ENCODE measurements around the gene LGALS9. TPM values are rescaled to one million over a fixed set of nuclear protein-coding genes. Genes with fewer than 3 reads are reported as not detected.
A peak's percentile ranks its signal among the peaks of the same experiment; 100 is the strongest.

Gene LGALS9
- total RNA-seq = 38.4 and 39.7 TPM in 2 replicates

- intact Hi-C loops (cut with micrococcal nuclease) = loop anchor here (1.0 kb wide), 1 partner anchor 15 kb away; no protein-coding TSS in a partner anchor
- H3K27me3 Mint-ChIP-seq (ENCODE audit: insufficient read depth) = no peaks in the 10 kb centered on the region
- peaks cover 29% of the 10 kb centered on the region for H3K36me3 Mint-ChIP-seq (ENCODE audit: low read depth)
- H3K4me1 Mint-ChIP-seq (ENCODE audit: low read depth) = peaks cover 54% of the 10 kb centered on the region
- peak within 1 kb of the TSS; percentile 91 for H3K27ac Mint-ChIP-seq
- H3K9me3 Mint-ChIP-seq = no peaks in the 10 kb centered on the region
- H3K4me3 Mint-ChIP-seq = peak within 1 kb of the TSS; percentile 89
- peak; percentile 37 for DNase-seq (ENCODE audit: low spot score)
These were observed at the start of gene LGALS9 for GRCh38 chr17:27630607-27631410. LGALS9 (plus strand) TSS chr17:27631188; CDS start chr17:27631266, 78 bp downstream.

- H3K9me3 Mint-ChIP-seq = no peaks in the 10 kb centered on the region
- H3K27ac Mint-ChIP-seq = no peak overlapping the region
- peaks cover 27% of the 10 kb centered on the region for H3K36me3 Mint-ChIP-seq (ENCODE audit: low read depth)
- H3K4me3 Mint-ChIP-seq = no peak overlapping the region
- intact Hi-C loops (cut with micrococcal nuclease) = no loop called here
- DNase-seq (ENCODE audit: low spot score) = no peak
- H3K27me3 Mint-ChIP-seq (ENCODE audit: insufficient read depth) = no peaks in the 10 kb centered on the region
- H3K4me1 Mint-ChIP-seq (ENCODE audit: low read depth) = peaks cover 41% of the 10 kb centered on the region
These were observed 48.3 kb upstream of the LGALS9 start for GRCh38 chr17:27582696-27583095.

- H3K4me1 Mint-ChIP-seq (ENCODE audit: low read depth) = peaks cover 15% of the 10 kb centered on the region
These were observed 45.8 kb upstream of the LGALS9 start for GRCh38 chr17:27585153-27585681.

GRCh38 chr17:27585792-27586191 is 45.2 kb upstream of the LGALS9 start:
- H3K4me3 Mint-ChIP-seq = no peak overlapping the region
- peaks cover 39% of the 10 kb centered on the region for H3K36me3 Mint-ChIP-seq (ENCODE audit: low read depth)
- H3K27ac Mint-ChIP-seq = no peak overlapping the region
- peaks cover 10% of the 10 kb centered on the region for H3K4me1 Mint-ChIP-seq (ENCODE audit: low read depth)
- H3K9me3 Mint-ChIP-seq = no peaks in the 10 kb centered on the region
- H3K27me3 Mint-ChIP-seq (ENCODE audit: insufficient read depth) = no peaks in the 10 kb centered on the region
- intact Hi-C loops (cut with micrococcal nuclease) = no loop called here
- DNase-seq (ENCODE audit: low spot score) = no peak

More at GRCh38 chr17:27585153-27585681, 45.8 kb upstream of the LGALS9 start:
- H3K27me3 Mint-ChIP-seq (ENCODE audit: insufficient read depth) = no peaks in the 10 kb centered on the region
- H3K9me3 Mint-ChIP-seq = no peaks in the 10 kb centered on the region
- no peak overlapping the region for H3K27ac Mint-ChIP-seq
- H3K4me3 Mint-ChIP-seq = no peak overlapping the region
- H3K36me3 Mint-ChIP-seq (ENCODE audit: low read depth) = peaks cover 39% of the 10 kb centered on the region
- intact Hi-C loops (cut with micrococcal nuclease) = no loop called here
- no peak for DNase-seq (ENCODE audit: low spot score)

- H3K4me1 Mint-ChIP-seq (ENCODE audit: low read depth) = peaks cover 5% of the 10 kb centered on the region
- no peak overlapping the region for H3K27ac Mint-ChIP-seq
- H3K4me3 Mint-ChIP-seq = no peak overlapping the region
- no peak for DNase-seq (ENCODE audit: low spot score)
- intact Hi-C loops (cut with micrococcal nuclease) = no loop called here
- H3K36me3 Mint-ChIP-seq (ENCODE audit: low read depth) = peaks cover 39% of the 10 kb centered on the region
- no peaks in the 10 kb centered on the region for H3K9me3 Mint-ChIP-seq
- no peaks in the 10 kb centered on the region for H3K27me3 Mint-ChIP-seq (ENCODE audit: insufficient read depth)
These were observed 44.7 kb upstream of the LGALS9 start for GRCh38 chr17:27586203-27586721.

GRCh38 chr17:27588354-27588753 is 42.6 kb upstream of the LGALS9 start:
- H3K27ac Mint-ChIP-seq = no peak overlapping the region
- peaks cover 7% of the 10 kb centered on the region for H3K4me1 Mint-ChIP-seq (ENCODE audit: low read depth)
- no peak for DNase-seq (ENCODE audit: low spot score)
- H3K36me3 Mint-ChIP-seq (ENCODE audit: low read depth) = peaks cover 41% of the 10 kb centered on the region
- H3K9me3 Mint-ChIP-seq = no peaks in the 10 kb centered on the region
- no peak overlapping the region for H3K4me3 Mint-ChIP-seq
- intact Hi-C loops (cut with micrococcal nuclease) = no loop called here
- no peaks in the 10 kb centered on the region for H3K27me3 Mint-ChIP-seq (ENCODE audit: insufficient read depth)

- H3K27ac Mint-ChIP-seq = no peak overlapping the region
- intact Hi-C loops (cut with micrococcal nuclease) = no loop called here
These were observed 40.1 kb upstream of the LGALS9 start for GRCh38 chr17:27590864-27591263.

GRCh38 chr17:27591986-27592385 is 39.0 kb upstream of the LGALS9 start:
- Mint-ChIP-seq H3K4me1 (ENCODE audit: low read depth) (peaks cover 27% of the 10 kb centered on the region), H3K27me3 (ENCODE audit: insufficient read depth) (no peaks in the 10 kb centered on the region), H3K27ac (no peak overlapping the region), H3K4me3 (no peak overlapping the region), H3K36me3 (ENCODE audit: low read depth) (peaks cover 51% of the 10 kb centered on the region), H3K9me3 (no peaks in the 10 kb centered on the region)
- DNase-seq (ENCODE audit: low spot score) = no peak
- intact Hi-C loops (cut with micrococcal nuclease) = no loop called here

More at GRCh38 chr17:27590864-27591263, 40.1 kb upstream of the LGALS9 start:
- Mint-ChIP-seq H3K4me1 (ENCODE audit: low read depth) (peaks cover 26% of the 10 kb centered on the region), H3K4me3 (no peak overlapping the region), H3K36me3 (ENCODE audit: low read depth) (peaks cover 45% of the 10 kb centered on the region), H3K9me3 (no peaks in the 10 kb centered on the region), H3K27me3 (ENCODE audit: insufficient read depth) (no peaks in the 10 kb centered on the region)
- DNase-seq (ENCODE audit: low spot score) = no peak

GRCh38 chr17:27593232-27593856 is 37.6 kb upstream of the LGALS9 start:
- no peaks in the 10 kb centered on the region for H3K9me3 Mint-ChIP-seq
- intact Hi-C loops (cut with micrococcal nuclease) = no loop called here
- no peak for DNase-seq (ENCODE audit: low spot score)
- H3K27ac Mint-ChIP-seq = no peak overlapping the region
- no peaks in the 10 kb centered on the region for H3K27me3 Mint-ChIP-seq (ENCODE audit: insufficient read depth)
- H3K4me1 Mint-ChIP-seq (ENCODE audit: low read depth) = peaks cover 27% of the 10 kb centered on the region
- peaks cover 49% of the 10 kb centered on the region for H3K36me3 Mint-ChIP-seq (ENCODE audit: low read depth)
- no peak overlapping the region for H3K4me3 Mint-ChIP-seq

- H3K9me3 Mint-ChIP-seq = no peaks in the 10 kb centered on the region
- intact Hi-C loops (cut with micrococcal nuclease) = no loop called here
- no peak for DNase-seq (ENCODE audit: low spot score)
- H3K4me1 Mint-ChIP-seq (ENCODE audit: low read depth) = peaks cover 27% of the 10 kb centered on the region
- peak overlapping the region; percentile 26 for H3K27ac Mint-ChIP-seq
- no peak overlapping the region for H3K4me3 Mint-ChIP-seq
- no peaks in the 10 kb centered on the region for H3K27me3 Mint-ChIP-seq (ENCODE audit: insufficient read depth)
- H3K36me3 Mint-ChIP-seq (ENCODE audit: low read depth) = peaks cover 51% of the 10 kb centered on the region
These were observed 37.1 kb upstream of the LGALS9 start for GRCh38 chr17:27593857-27594255.

GRCh38 chr17:27595208-27595607 is 35.8 kb upstream of the LGALS9 start:
- Mint-ChIP-seq H3K27ac (peak overlapping the region; percentile 89), H3K36me3 (ENCODE audit: low read depth) (peaks cover 45% of the 10 kb centered on the region)

GRCh38 chr17:27596096-27596495 is 34.9 kb upstream of the LGALS9 start:
- Mint-ChIP-seq H3K9me3 (no peaks in the 10 kb centered on the region), H3K27ac (peak overlapping the region; percentile 86), H3K4me1 (ENCODE audit: low read depth) (peaks cover 34% of the 10 kb centered on the region), H3K36me3 (ENCODE audit: low read depth) (peaks cover 40% of the 10 kb centered on the region), H3K4me3 (no peak overlapping the region), H3K27me3 (ENCODE audit: insufficient read depth) (no peaks in the 10 kb centered on the region)
- DNase-seq (ENCODE audit: low spot score) = no peak
- intact Hi-C loops (cut with micrococcal nuclease) = no loop called here

More at GRCh38 chr17:27595208-27595607, 35.8 kb upstream of the LGALS9 start:
- no peak for DNase-seq (ENCODE audit: low spot score)
- no peaks in the 10 kb centered on the region for H3K9me3 Mint-ChIP-seq
- intact Hi-C loops (cut with micrococcal nuclease) = no loop called here
- no peaks in the 10 kb centered on the region for H3K27me3 Mint-ChIP-seq (ENCODE audit: insufficient read depth)
- no peak overlapping the region for H3K4me3 Mint-ChIP-seq
- H3K4me1 Mint-ChIP-seq (ENCODE audit: low read depth) = peaks cover 32% of the 10 kb centered on the region
